ENCODE data around the gene BRSK2. TPM values are rescaled to one million over a fixed set of nuclear protein-coding genes. Genes with fewer than 3 reads are reported as not detected.

Gene BRSK2
- total and polyA plus RNA-seq, 9 of the 15 experiments (the other 6 are each of a cell fraction or from before 2014, with no cell fraction given) = 0.06 to 0.52 (median 0.18) TPM; not detected in 5

DNA sequence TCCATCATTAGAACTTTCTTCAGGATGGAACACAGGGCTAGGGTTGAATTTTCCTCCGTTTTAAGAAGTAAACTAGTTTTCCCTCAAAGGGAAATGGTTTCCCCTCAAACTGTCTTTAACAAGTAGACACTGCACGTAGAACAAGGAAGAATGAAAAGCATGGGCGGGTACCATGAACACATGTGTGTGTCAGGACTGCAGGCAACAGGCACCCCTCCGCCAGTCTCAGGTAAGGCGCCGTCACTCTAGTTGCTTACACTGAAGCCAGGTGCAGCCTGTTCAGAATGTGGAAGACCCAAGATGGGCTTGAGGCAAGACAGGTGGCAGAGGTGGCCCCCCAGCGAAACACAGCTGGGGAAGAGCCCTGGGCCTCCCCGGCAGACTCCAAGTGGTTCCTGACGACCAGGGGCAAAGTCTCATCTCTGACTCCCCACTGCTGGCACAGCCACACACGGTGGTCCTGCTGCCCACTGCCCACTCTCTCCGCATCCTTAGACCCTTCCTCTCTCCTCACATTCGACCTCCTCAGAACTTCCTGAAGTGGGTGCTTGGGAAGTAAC lies 122.3 kb downstream of the BRSK2 start:
- 0 out of 2 replicates have a peak, but pooled peaks have one; percentile 24 for TF ChIP-seq MAX (CRISPR knock-in tag; IDR thresholded peaks at IDR 0.05)
- no peak for TF ChIP-seq ZNF57 (CRISPR knock-in tag; IDR thresholded peaks at IDR 0.05)
- TF ChIP-seq FOXK1 (CRISPR knock-in tag; IDR thresholded peaks at IDR 0.05; ENCODE audit: borderline replicate concordance) = no peak
- TF ChIP-seq TAL1 (IDR thresholded peaks at IDR 0.05) = no peak
- TF ChIP-seq FOXA1 (IDR thresholded peaks at IDR 0.05; ENCODE audit: borderline replicate concordance) = no peak
- H3K9ac ChIP-seq (ENCODE audit: insufficient read depth in 1 of 2, low read depth in 2 of 2, low read length in 2 of 2) = no peak overlapping the region
- in situ Hi-C loops (cut with MboI) (no loop called here), intact Hi-C loops (cut with micrococcal nuclease) (no loop called here)
- no peaks in the 10 kb centered on the region for H3K27me3 ChIP-seq (ENCODE audit: control insufficient read depth in 2 of 2, insufficient read depth in 2 of 2, low read length in 2 of 2)
- peaks cover 81% of the 10 kb centered on the region for H4K20me1 ChIP-seq (replicated peaks; ENCODE audit: control insufficient read depth, insufficient read depth, low read length)
- peaks cover 14% of the 10 kb centered on the region for H3K79me2 ChIP-seq (ENCODE audit: control insufficient read depth, insufficient read depth, low read length)
- DNase-seq (ENCODE audit: extremely low read depth in 1 of 4, low spot score in 3 of 4) (no peak), FAIRE-seq (no peak), ATAC-seq (no peak)
- H3K4me3 ChIP-seq = no peak overlapping the region
- H2AFZ ChIP-seq (ENCODE audit: low read depth, low read length) = no peak overlapping the region
- no peaks in the 10 kb centered on the region for H3K36me3 ChIP-seq (ENCODE audit: control insufficient read depth, insufficient read depth, low read length)
- no TSS peak for BruUV-seq (replicated peaks)
- WGBS (ENCODE audit: insufficient coverage, low coverage, missing lambda C conversion rate) = 64% methylated on average over 10 of the region's 12 CpGs
- no peak overlapping the region for H3K27ac ChIP-seq (ENCODE audit: extremely low read depth, low read depth, low read length)
- H3K4me1 ChIP-seq (replicated peaks in 1 of 2; ENCODE audit: control insufficient read depth in 2 of 2, insufficient read depth in 2 of 2, low read length in 2 of 2) = peaks cover 9 to 47% of the 10 kb centered on the region in 2 experiments
- ChIA-PET POLR2A (no interaction called here), CTCF (ENCODE audit: low intra/inter-chr PET ratio) (no interaction called here)
- peaks cover 13% of the 10 kb centered on the region for H3K9me1 ChIP-seq (ENCODE audit: control insufficient read depth, insufficient read depth, low read length)
- no peaks in the 10 kb centered on the region for H3K9me3 ChIP-seq (replicated peaks; ENCODE audit: control insufficient read depth, insufficient read depth, low read depth, low read length)
- H3K4me2 ChIP-seq (ENCODE audit: insufficient read depth, low read length) = 0 out of 2 replicates have a peak overlapping the region, but pooled peaks have one; percentile 25

Other genes with a start within 250 kb of the BRSK2 start
Only the 7 nearest of the 10 such genes appear.
- gene MUC5B, start 166.9 kb upstream of the BRSK2 start, total RNA-seq (2014; rRNA removed) = 0.04 TPM in 1 of 2 replicates, not detected in the other
- gene MUC5B, start 166.9 kb upstream of the BRSK2 start, total RNA-seq (2014; rRNA removed; fragmentation: Illumina TruSeq; extraction: Trizol) = not detected in 2 replicates
- not detected in 2 replicates for gene MUC5B, start 166.9 kb upstream of the BRSK2 start, total RNA-seq (2015; rRNA removed; fragmentation: Illumina TruSeq; extraction: Trizol)
- gene MUC5B, start 166.9 kb upstream of the BRSK2 start, total RNA-seq (2021) = 0.95 and 1.2 TPM in 2 replicates
- gene MUC5B, start 166.9 kb upstream of the BRSK2 start, polyA plus RNA-seq (2011; rRNA removed) = under 0.01 TPM in 1 of 2 replicates, not detected in the other
- 0.01 TPM in 1 of 2 replicates, not detected in the other for gene MUC5B, start 166.9 kb upstream of the BRSK2 start, polyA plus RNA-seq (2014; fragmentation: Illumina TruSeq; extraction: Trizol)
- gene MUC5B, start 166.9 kb upstream of the BRSK2 start, polyA plus RNA-seq (2014; fragmentation: Nextera tagmentation; extraction: Ambion mirVana) = not detected
- 0.04 TPM in 1 of 2 replicates, not detected in the other for gene MUC5B, start 166.9 kb upstream of the BRSK2 start, polyA plus RNA-seq (2014; rRNA removed)
- 16.0 and 23.0 TPM in 2 replicates for gene TOLLIP, start 80.3 kb upstream of the BRSK2 start, total RNA-seq (2014; rRNA removed)
- 1.9 and 2.3 TPM in 2 replicates for gene TOLLIP, start 80.3 kb upstream of the BRSK2 start, total RNA-seq (2014; rRNA removed; fragmentation: Illumina TruSeq; extraction: Trizol)
- 6.9 and 7.1 TPM in 2 replicates for gene TOLLIP, start 80.3 kb upstream of the BRSK2 start, total RNA-seq (2015; rRNA removed; fragmentation: Illumina TruSeq; extraction: Trizol)
- 22.8 and 25.4 TPM in 2 replicates for gene TOLLIP, start 80.3 kb upstream of the BRSK2 start, total RNA-seq (2021)
- gene TOLLIP, start 80.3 kb upstream of the BRSK2 start, polyA plus RNA-seq (2011; rRNA removed) = 13.5 and 16.4 TPM in 2 replicates
- gene TOLLIP, start 80.3 kb upstream of the BRSK2 start, polyA plus RNA-seq (2014; fragmentation: Illumina TruSeq; extraction: Trizol) = 4.9 and 13.1 TPM in 2 replicates
- under 1 TPM; 0.23 to 0.41 TPM for gene TOLLIP, start 80.3 kb upstream of the BRSK2 start, polyA plus RNA-seq (2014; fragmentation: Nextera tagmentation; extraction: Ambion mirVana)
- 13.3 and 15.4 TPM in 2 replicates for gene TOLLIP, start 80.3 kb upstream of the BRSK2 start, polyA plus RNA-seq (2014; rRNA removed)
- 18.9 and 19.1 TPM in 2 replicates for gene MOB2, start 96.8 kb downstream of the BRSK2 start, total RNA-seq (2014; rRNA removed)
- gene MOB2, start 96.8 kb downstream of the BRSK2 start, total RNA-seq (2014; rRNA removed; fragmentation: Illumina TruSeq; extraction: Trizol) = 9.0 and 16.7 TPM in 2 replicates
- 18.9 and 19.2 TPM in 2 replicates for gene MOB2, start 96.8 kb downstream of the BRSK2 start, total RNA-seq (2015; rRNA removed; fragmentation: Illumina TruSeq; extraction: Trizol)
- gene MOB2, start 96.8 kb downstream of the BRSK2 start, total RNA-seq (2021) = 23.6 and 24.9 TPM in 2 replicates
- gene MOB2, start 96.8 kb downstream of the BRSK2 start, polyA plus RNA-seq (2011; rRNA removed) = 30.4 and 33.3 TPM in 2 replicates
- 36.8 and 46.3 TPM in 2 replicates for gene MOB2, start 96.8 kb downstream of the BRSK2 start, polyA plus RNA-seq (2014; fragmentation: Illumina TruSeq; extraction: Trizol)
- gene MOB2, start 96.8 kb downstream of the BRSK2 start, polyA plus RNA-seq (2014; fragmentation: Nextera tagmentation; extraction: Ambion mirVana) = under 1 TPM; 0.17 to 0.41 TPM
- 24.3 and 27.5 TPM in 2 replicates for gene MOB2, start 96.8 kb downstream of the BRSK2 start, polyA plus RNA-seq (2014; rRNA removed)
- gene DUSP8, start 182.3 kb downstream of the BRSK2 start, total RNA-seq (2014; rRNA removed) = 0.18 and 0.29 TPM in 2 replicates
- gene DUSP8, start 182.3 kb downstream of the BRSK2 start, total RNA-seq (2014; rRNA removed; fragmentation: Illumina TruSeq; extraction: Trizol) = 0.22 and 0.33 TPM in 2 replicates
- 0.14 TPM in 1 of 2 replicates, not detected in the other for gene DUSP8, start 182.3 kb downstream of the BRSK2 start, total RNA-seq (2015; rRNA removed; fragmentation: Illumina TruSeq; extraction: Trizol)
- gene DUSP8, start 182.3 kb downstream of the BRSK2 start, total RNA-seq (2021) = 0.83 and 2.0 TPM in 2 replicates
- 2.0 and 4.4 TPM in 2 replicates for gene DUSP8, start 182.3 kb downstream of the BRSK2 start, polyA plus RNA-seq (2011; rRNA removed)
- gene DUSP8, start 182.3 kb downstream of the BRSK2 start, polyA plus RNA-seq (2014; fragmentation: Illumina TruSeq; extraction: Trizol) = 0.86 and 1.7 TPM in 2 replicates
- gene DUSP8, start 182.3 kb downstream of the BRSK2 start, polyA plus RNA-seq (2014; fragmentation: Nextera tagmentation; extraction: Ambion mirVana) = not detected
- 0.50 and 1.0 TPM in 2 replicates for gene DUSP8, start 182.3 kb downstream of the BRSK2 start, polyA plus RNA-seq (2014; rRNA removed)
- gene KRTAP5-1, start 195.3 kb downstream of the BRSK2 start, total RNA-seq (2014; rRNA removed) = not detected in 2 replicates
- not detected in 2 replicates for gene KRTAP5-1, start 195.3 kb downstream of the BRSK2 start, total RNA-seq (2014; rRNA removed; fragmentation: Illumina TruSeq; extraction: Trizol)
- not detected in 2 replicates for gene KRTAP5-1, start 195.3 kb downstream of the BRSK2 start, total RNA-seq (2015; rRNA removed; fragmentation: Illumina TruSeq; extraction: Trizol)
- not detected in 2 replicates for gene KRTAP5-1, start 195.3 kb downstream of the BRSK2 start, total RNA-seq (2021)
- not detected in 2 replicates for gene KRTAP5-1, start 195.3 kb downstream of the BRSK2 start, polyA plus RNA-seq (2011; rRNA removed)
- gene KRTAP5-1, start 195.3 kb downstream of the BRSK2 start, polyA plus RNA-seq (2014; fragmentation: Illumina TruSeq; extraction: Trizol) = not detected in 2 replicates
- not detected for gene KRTAP5-1, start 195.3 kb downstream of the BRSK2 start, polyA plus RNA-seq (2014; fragmentation: Nextera tagmentation; extraction: Ambion mirVana)
- not detected in 2 replicates for gene KRTAP5-1, start 195.3 kb downstream of the BRSK2 start, polyA plus RNA-seq (2014; rRNA removed)
- not detected in 2 replicates for gene KRTAP5-2, start 208.4 kb downstream of the BRSK2 start, total RNA-seq (2014; rRNA removed)
- gene KRTAP5-2, start 208.4 kb downstream of the BRSK2 start, total RNA-seq (2014; rRNA removed; fragmentation: Illumina TruSeq; extraction: Trizol) = not detected in 2 replicates
- not detected in 2 replicates for gene KRTAP5-2, start 208.4 kb downstream of the BRSK2 start, total RNA-seq (2015; rRNA removed; fragmentation: Illumina TruSeq; extraction: Trizol)
- gene KRTAP5-2, start 208.4 kb downstream of the BRSK2 start, total RNA-seq (2021) = not detected in 2 replicates
- not detected in 2 replicates for gene KRTAP5-2, start 208.4 kb downstream of the BRSK2 start, polyA plus RNA-seq (2011; rRNA removed)
- gene KRTAP5-2, start 208.4 kb downstream of the BRSK2 start, polyA plus RNA-seq (2014; fragmentation: Illumina TruSeq; extraction: Trizol) = not detected in 2 replicates
- not detected for gene KRTAP5-2, start 208.4 kb downstream of the BRSK2 start, polyA plus RNA-seq (2014; fragmentation: Nextera tagmentation; extraction: Ambion mirVana)
- not detected in 2 replicates for gene KRTAP5-2, start 208.4 kb downstream of the BRSK2 start, polyA plus RNA-seq (2014; rRNA removed)
- not detected in 2 replicates for gene KRTAP5-3, start 218.5 kb downstream of the BRSK2 start, total RNA-seq (2014; rRNA removed)
- gene KRTAP5-3, start 218.5 kb downstream of the BRSK2 start, total RNA-seq (2014; rRNA removed; fragmentation: Illumina TruSeq; extraction: Trizol) = not detected in 2 replicates
- gene KRTAP5-3, start 218.5 kb downstream of the BRSK2 start, total RNA-seq (2015; rRNA removed; fragmentation: Illumina TruSeq; extraction: Trizol) = not detected in 2 replicates
- not detected in 2 replicates for gene KRTAP5-3, start 218.5 kb downstream of the BRSK2 start, total RNA-seq (2021)
- not detected in 2 replicates for gene KRTAP5-3, start 218.5 kb downstream of the BRSK2 start, polyA plus RNA-seq (2011; rRNA removed)
- not detected in 2 replicates for gene KRTAP5-3, start 218.5 kb downstream of the BRSK2 start, polyA plus RNA-seq (2014; fragmentation: Illumina TruSeq; extraction: Trizol)
- not detected for gene KRTAP5-3, start 218.5 kb downstream of the BRSK2 start, polyA plus RNA-seq (2014; fragmentation: Nextera tagmentation; extraction: Ambion mirVana)
- not detected in 2 replicates for gene KRTAP5-3, start 218.5 kb downstream of the BRSK2 start, polyA plus RNA-seq (2014; rRNA removed)

All from K562 (cell line).